Mesendoderm (in vitro differentiated cells): ENCODE results near the gene DNAL1.
"Not testable (repeated sequence)": the region's sequence is repeated elsewhere in the genome, so short reads cannot be mapped to it uniquely, and the experiment has no call there.

Experiments used
- DNase-seq: peaks from one replicate; pipeline ENCODE4 v3.0.0; 2013
- H2AK5ac ChIP-seq: 2 replicates; pipeline ENCODE4 v1.6.1; 2013; ENCODE audit warnings: low read length, inconsistent platforms
- H2BK120ac ChIP-seq: 2 replicates; pipeline ENCODE4 v1.6.1; 2013; ENCODE audit warnings: low read depth, mild to moderate bottlenecking, low read length, moderate library complexity, mixed read lengths
- H2BK15ac ChIP-seq: replicated peaks from 2 replicates; pipeline ENCODE4 v1.6.1; 2013; ENCODE audit warnings: low read depth, mild to moderate bottlenecking, moderate library complexity
- H2BK5ac ChIP-seq: 2 replicates; pipeline ENCODE4 v1.6.1; 2013; ENCODE audit warnings: low read length, inconsistent platforms
- H3K18ac ChIP-seq: 2 replicates; pipeline ENCODE4 v1.6.1; 2013; ENCODE audit warnings: mild to moderate bottlenecking, low read length, mixed read lengths
- H3K23ac ChIP-seq: one replicate; pipeline ENCODE4 v1.6.1; 2013; ENCODE audit warnings: low read length
- H3K27ac ChIP-seq: 2 replicates; pipeline ENCODE4 v1.5.1; 2013; ENCODE audit warnings: low read depth, mild to moderate bottlenecking, inconsistent platforms, low read length, moderate library complexity
- H3K27me3 ChIP-seq: 2 replicates; pipeline ENCODE4 v1.6.1; 2013; ENCODE audit warnings: low read length, control low read depth, mild to moderate bottlenecking, inconsistent platforms; ENCODE audit not compliant: insufficient read depth, poor library complexity
- H3K36me3 ChIP-seq: 2 replicates; pipeline ENCODE4 v1.6.1; 2013; ENCODE audit warnings: low read length, inconsistent platforms; ENCODE audit not compliant: control insufficient read depth, insufficient read depth
- H3K4ac ChIP-seq: one replicate; pipeline ENCODE4 v1.6.1; 2013; ENCODE audit warnings: low read depth, mild to moderate bottlenecking, low read length, moderate library complexity
- H3K4me1 ChIP-seq: 2 replicates; pipeline ENCODE4 v1.6.1; 2013; ENCODE audit warnings: low read depth, low read length, inconsistent platforms; ENCODE audit not compliant: control insufficient read depth
- H3K4me2 ChIP-seq: 2 replicates; pipeline ENCODE4 v1.6.1; 2013; ENCODE audit warnings: low read length
- H3K4me3 ChIP-seq: 2 replicates; pipeline ENCODE4 v1.5.1; 2013; ENCODE audit warnings: mild to moderate bottlenecking, low read length
- H3K56ac ChIP-seq: one replicate; pipeline ENCODE4 v1.6.1; 2013; ENCODE audit warnings: low read length
- H3K79me1 ChIP-seq: 2 replicates; pipeline ENCODE4 v1.6.1; 2013; ENCODE audit warnings: low read length, inconsistent platforms
- H3K79me2 ChIP-seq: 2 replicates; pipeline ENCODE4 v1.6.1; 2013; ENCODE audit warnings: mild to moderate bottlenecking, low read length; ENCODE audit not compliant: control insufficient read depth, insufficient read depth
- H3K9ac ChIP-seq: 2 replicates; pipeline ENCODE4 v1.6.1; 2013; ENCODE audit warnings: low read length, inconsistent platforms
- H4K5ac ChIP-seq: one replicate; pipeline ENCODE4 v1.6.1; 2013; ENCODE audit warnings: low read length
- H4K8ac ChIP-seq: one replicate; pipeline ENCODE4 v1.6.1; 2013; ENCODE audit warnings: low read depth, mild to moderate bottlenecking, control low read depth, low read length, moderate library complexity
- WGBS: extraction: QIAGEN DNeasy Blood & Tissue Kit; methylation state at CpG from one replicate; pipeline ENCODE4 v1.1.7; 2013; ENCODE audit warnings: low lambda C conversion rate, missing lambda C conversion rate; ENCODE audit not compliant: insufficient coverage; ENCODE audit errors: extremely low coverage; 5-methylcytosine and 5-hydroxymethylcytosine counted together

Gene DNAL1

DNA sequence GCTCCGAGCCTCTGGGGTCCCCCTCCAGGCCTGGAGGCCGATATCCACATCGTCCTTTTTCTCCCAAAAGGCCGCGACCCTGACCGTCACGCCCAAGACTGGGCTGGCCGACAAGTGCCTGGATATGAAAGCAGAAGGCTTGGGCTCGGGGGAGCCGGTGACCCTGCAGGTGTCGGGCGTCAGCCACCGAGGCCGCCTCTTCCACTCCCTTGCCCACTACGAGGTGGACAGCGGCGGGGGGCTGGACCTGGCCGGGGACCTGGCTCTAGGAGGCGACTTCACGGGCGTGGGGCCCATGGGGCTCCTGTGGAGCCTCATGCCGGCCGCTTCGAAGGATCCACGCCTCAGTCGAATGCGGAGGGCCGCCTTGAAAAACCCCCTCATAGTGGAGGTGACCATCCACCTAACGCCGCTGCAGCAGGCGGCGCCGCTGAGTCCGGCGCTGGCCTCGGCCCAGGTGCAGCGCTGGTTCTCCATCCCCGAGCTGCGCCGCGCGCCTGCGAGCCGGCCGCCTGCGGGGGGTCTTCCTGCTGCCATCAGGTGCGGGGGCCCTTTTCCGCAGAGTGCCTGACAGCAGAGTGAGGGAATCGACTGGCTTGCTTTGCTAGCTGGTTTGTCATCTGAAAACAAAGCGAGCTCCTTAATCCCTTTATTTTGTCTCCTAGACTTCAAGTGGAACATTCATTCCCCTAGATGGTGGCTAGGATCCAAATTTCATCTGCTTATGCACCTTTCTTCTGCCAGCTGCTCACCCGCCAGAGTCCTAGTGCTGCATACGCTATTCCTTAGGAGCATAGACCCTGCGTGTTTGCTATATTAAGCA is 10.6 kb upstream of the DNAL1 start:
- peak overlapping the region; percentile 45 for H3K23ac ChIP-seq

DNA sequence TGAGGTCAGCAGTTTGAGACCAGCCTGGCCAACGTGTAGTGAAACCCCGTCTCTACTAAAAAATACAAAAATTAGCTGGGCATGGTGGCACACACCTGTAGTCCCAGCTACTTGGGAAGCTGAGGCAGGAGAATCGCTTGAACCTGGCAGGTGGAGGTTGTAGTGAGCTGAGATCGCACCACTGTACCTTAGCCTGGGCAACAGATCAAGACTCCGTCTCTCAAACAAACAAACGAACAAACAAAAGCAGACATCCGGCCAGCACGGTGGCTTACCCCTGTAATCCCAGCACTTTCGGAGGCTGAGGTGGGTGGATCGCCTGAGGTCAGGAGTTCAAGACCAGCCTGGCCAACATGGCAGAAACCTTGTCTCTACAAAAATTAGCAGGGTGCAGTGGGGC is 8.4 kb upstream of the DNAL1 start:
- H3K27ac ChIP-seq, H3K79me2 ChIP-seq, H3K27me3 ChIP-seq, H2BK15ac ChIP-seq, H3K23ac ChIP-seq, H2AK5ac ChIP-seq, H3K4me2 ChIP-seq, H3K4me1 ChIP-seq, H4K8ac ChIP-seq, H3K79me1 ChIP-seq, H3K18ac ChIP-seq, H3K56ac ChIP-seq, H2BK120ac ChIP-seq, DNase-seq, H3K9ac ChIP-seq, H4K5ac ChIP-seq, H3K4me3 ChIP-seq, H3K36me3 ChIP-seq, H3K4ac ChIP-seq, H2BK5ac ChIP-seq: not testable (repeated sequence)
- no CpG with 5 or more reads among the region's 10 CpGs for WGBS

More for the DNA sequence above, 10.6 kb upstream of the DNAL1 start:
- Histone ChIP-seq H4K5ac (no peak overlapping the region), H2AK5ac (no peak overlapping the region), H3K79me2 (no peaks in the 10 kb centered on the region), H3K4me3 (peak overlapping the region; percentile 26), H3K4me2 (peak overlapping the region; percentile 87), H3K18ac (peak overlapping the region; percentile 5), H2BK5ac (no peak overlapping the region), H3K4ac (peak overlapping the region; percentile 17), H3K79me1 (no peaks in the 10 kb centered on the region), H3K27me3 (no peaks in the 10 kb centered on the region), H3K56ac (peak overlapping the region; percentile 89), H2BK15ac (no peak overlapping the region), H3K9ac (peak overlapping the region; percentile 67), H2BK120ac (peak overlapping the region; percentile 52), H3K36me3 (no peaks in the 10 kb centered on the region), H3K27ac (peak overlapping the region; percentile 30), H4K8ac (no peak overlapping the region), H3K4me1 (peaks cover 2% of the 10 kb centered on the region)
- no CpG with 5 or more reads among the region's 53 CpGs for WGBS
- DNase-seq, result peak; percentile 84

DNA sequence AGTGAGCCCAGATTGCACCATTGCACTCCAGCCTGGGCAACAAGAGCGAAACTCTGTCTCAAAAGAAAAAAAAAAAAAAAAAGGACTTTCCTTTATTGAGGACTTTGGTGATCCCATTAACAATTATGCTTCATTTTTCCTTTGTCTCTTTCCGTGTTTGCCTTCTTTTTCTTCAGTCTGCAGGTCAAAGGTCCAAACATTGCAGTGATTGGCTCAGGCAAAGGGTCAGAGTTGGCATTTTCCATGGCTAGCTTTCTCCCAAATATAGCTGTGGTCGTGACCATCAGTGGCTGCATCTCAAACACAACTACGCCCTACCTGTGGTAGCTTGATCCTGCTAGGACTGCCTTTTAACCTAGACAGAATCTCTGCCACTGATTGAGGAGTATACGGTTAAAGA is 7.0 kb upstream of the DNAL1 start:
- Histone ChIP-seq H4K8ac (no peak overlapping the region), H3K18ac (no peak overlapping the region), H3K4ac (no peak overlapping the region), H3K79me2 (no peaks in the 10 kb centered on the region), H3K9ac (no peak overlapping the region), H4K5ac (no peak overlapping the region), H3K79me1 (no peaks in the 10 kb centered on the region), H3K27ac (no peak overlapping the region), H2BK15ac (no peak overlapping the region), H3K56ac (no peak overlapping the region), H3K4me1 (peaks cover 2% of the 10 kb centered on the region), H3K23ac (no peak overlapping the region), H2BK5ac (no peak overlapping the region), H3K4me2 (no peak overlapping the region), H3K27me3 (no peaks in the 10 kb centered on the region), H2AK5ac (no peak overlapping the region), H3K36me3 (no peaks in the 10 kb centered on the region), H2BK120ac (no peak overlapping the region), H3K4me3 (no peak overlapping the region)
- no peak for DNase-seq
- WGBS, result no CpG with 5 or more reads among the region's 5 CpGs

DNA sequence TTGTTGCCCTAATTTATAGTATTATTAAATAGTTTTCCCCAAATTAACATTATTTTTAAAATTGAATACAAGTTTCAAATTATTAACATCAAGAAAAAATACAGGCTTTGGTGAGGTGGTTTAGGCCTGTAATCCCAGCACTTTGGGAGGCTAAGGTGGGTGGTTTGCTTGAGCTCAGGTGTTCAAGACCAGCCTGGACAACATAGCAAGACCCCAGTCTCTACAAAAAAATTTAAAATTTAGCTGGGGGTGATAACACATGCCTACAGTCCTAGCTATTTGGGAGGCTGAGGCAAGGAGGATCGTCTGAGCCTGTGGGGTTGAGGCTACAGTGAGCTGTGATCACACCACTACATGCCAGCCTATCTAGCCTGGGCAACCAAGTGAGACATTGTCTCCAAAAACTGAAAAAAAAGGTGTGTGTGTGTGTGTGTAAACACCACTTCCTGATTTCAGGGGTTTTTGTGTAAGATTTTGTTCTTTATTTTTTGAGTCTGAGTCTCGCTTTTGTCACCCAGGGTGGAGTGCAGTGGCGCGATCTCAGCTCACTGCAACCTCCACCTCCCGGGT is 3.9 kb upstream of the DNAL1 start:
- H2BK120ac ChIP-seq, result no peak overlapping the region
- no peak overlapping the region for H3K4me2 ChIP-seq
- no peak overlapping the region for H4K8ac ChIP-seq
- no peak overlapping the region for H3K27ac ChIP-seq
- no CpG with 5 or more reads among the region's 5 CpGs for WGBS
- no peaks in the 10 kb centered on the region for H3K79me2 ChIP-seq
- peaks cover 2% of the 10 kb centered on the region for H3K4me1 ChIP-seq
- no peak for DNase-seq
- H3K36me3 ChIP-seq, result no peaks in the 10 kb centered on the region
- no peak overlapping the region for H2AK5ac ChIP-seq
- H3K9ac ChIP-seq, result no peak overlapping the region
- no peak overlapping the region for H2BK15ac ChIP-seq
- no peak overlapping the region for H4K5ac ChIP-seq
- no peak overlapping the region for H3K4ac ChIP-seq
- H3K4me3 ChIP-seq, result no peak overlapping the region
- H3K79me1 ChIP-seq, result peaks cover 3% of the 10 kb centered on the region
- no peak overlapping the region for H3K56ac ChIP-seq
- H3K23ac ChIP-seq, result no peak overlapping the region
- H3K27me3 ChIP-seq, result no peaks in the 10 kb centered on the region
- H3K18ac ChIP-seq, result no peak overlapping the region
- no peak overlapping the region for H2BK5ac ChIP-seq

DNA sequence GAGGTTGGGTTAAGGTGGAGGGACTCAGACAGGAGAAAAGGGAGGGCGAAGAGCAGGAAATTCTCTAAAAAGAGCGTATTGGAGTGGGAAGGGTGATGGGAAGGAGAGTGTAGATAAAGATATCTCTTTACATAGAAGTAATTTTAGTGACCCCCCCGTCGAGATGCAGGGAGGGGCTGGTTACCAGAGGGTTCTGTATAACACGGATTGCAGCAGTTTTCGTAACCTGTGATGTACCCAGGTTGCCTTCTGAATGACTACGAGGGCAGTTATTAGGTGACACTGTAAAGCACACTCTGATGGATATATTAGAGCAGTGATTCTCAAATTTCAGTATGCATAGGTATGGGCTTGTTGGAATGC is 443 bp downstream of the DNAL1 start:
- no CpG with 5 or more reads among the region's 7 CpGs for WGBS
- Histone ChIP-seq H3K27ac (no peak overlapping the region), H3K18ac (no peak overlapping the region), H3K56ac (peak overlapping the region; percentile 90), H3K4me3 (peak overlapping the region; percentile 83), H3K79me1 (peaks cover 3% of the 10 kb centered on the region), H3K27me3 (no peaks in the 10 kb centered on the region), H3K23ac (no peak overlapping the region), H3K36me3 (no peaks in the 10 kb centered on the region), H4K8ac (no peak overlapping the region), H2BK5ac (no peak overlapping the region), H4K5ac (no peak overlapping the region), H3K9ac (peak overlapping the region; percentile 79), H2BK15ac (no peak overlapping the region), H3K4me2 (peak overlapping the region; percentile 63), H3K4ac (no peak overlapping the region), H3K4me1 (peaks cover 2% of the 10 kb centered on the region), H3K79me2 (no peaks in the 10 kb centered on the region), H2AK5ac (no peak overlapping the region), H2BK120ac (no peak overlapping the region)
- no peak for DNase-seq

DNA sequence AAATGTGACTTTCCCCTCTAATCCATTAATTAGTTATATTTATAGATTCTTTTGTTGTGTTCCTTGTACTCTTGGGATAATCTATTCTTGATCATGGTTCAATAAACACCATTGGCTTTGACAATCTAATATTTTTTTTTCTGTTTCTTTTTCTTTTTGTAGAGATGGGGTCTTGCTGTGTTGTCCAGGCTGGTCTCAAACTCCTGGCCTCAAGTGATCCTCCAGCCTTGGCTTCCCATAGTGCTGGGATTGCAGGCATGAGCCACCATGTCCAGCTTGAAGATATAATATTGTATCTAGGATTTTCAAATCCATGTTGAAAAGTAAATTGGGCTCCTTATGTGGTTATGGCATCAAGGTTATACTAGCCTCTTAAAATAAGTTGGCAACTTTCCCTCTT is 6.2 kb downstream of the DNAL1 start:
- DNase-seq, result no peak
- Histone ChIP-seq H3K79me2 (no peaks in the 10 kb centered on the region), H3K4me1 (no peaks in the 10 kb centered on the region), H2AK5ac (no peak overlapping the region), H3K18ac (no peak overlapping the region), H4K8ac (no peak overlapping the region), H2BK5ac (no peak overlapping the region), H3K27me3 (no peaks in the 10 kb centered on the region), H2BK15ac (no peak overlapping the region), H2BK120ac (no peak overlapping the region), H3K23ac (no peak overlapping the region), H3K36me3 (no peaks in the 10 kb centered on the region), H3K79me1 (no peaks in the 10 kb centered on the region), H3K4me3 (no peak overlapping the region), H3K9ac (no peak overlapping the region), H4K5ac (no peak overlapping the region), H3K4me2 (no peak overlapping the region), H3K4ac (no peak overlapping the region), H3K27ac (no peak overlapping the region), H3K56ac (no peak overlapping the region)
